Bronchial epithelial cell (primary cell): ENCODE results near the gene FAM171A1. TPM values are rescaled to one million over a fixed set of nuclear protein-coding genes. Genes with fewer than 3 reads are reported as not detected.

Experiments
- DNase-seq: peaks from one replicate; pipeline ENCODE4 v3.0.0-alpha.2; 2010; ENCODE audit warnings: low read depth
- FAIRE-seq: peaks from 2 replicates; lab custom pipeline; 2011; peaks lifted over from hg19 to GRCh38; lab: Jason Lieb, UNC
- H3K27me3 ChIP-seq: 2 replicates; pipeline ENCODE4 v1.5.1; 2011; ENCODE audit warnings: low read length; ENCODE audit not compliant: control insufficient read depth, insufficient read depth
- H3K36me3 ChIP-seq: 2 replicates; pipeline ENCODE4 v1.5.1; 2011; ENCODE audit warnings: low read length; ENCODE audit not compliant: control insufficient read depth, insufficient read depth
- H3K4me3 ChIP-seq: 2 replicates; pipeline ENCODE4 v1.5.1; 2011; ENCODE audit warnings: mild to moderate bottlenecking, low read depth, low read length, control low read depth
- total RNA-seq: library from RNA; depleted of rRNA; stranded (reverse); fragments of >200 nt; gene quantifications from 2 replicates; pipeline ENCODE4 v1.2.1, GENCODE V29; 2014
- TF ChIP-seq, protein P1 (sequence below): IDR thresholded peaks from 2 replicates; pipeline ENCODE4 v1.5.1; 2011; ENCODE audit warnings: mild to moderate bottlenecking, moderate library complexity, low read length, control low read depth, inconsistent platforms; ENCODE audit not compliant: insufficient read depth, severe bottlenecking

The FAM171A1 gene
- total RNA-seq, 1 donor from 2014 or later, result 2.6 TPM

- FAIRE-seq, result no peak
- DNase-seq, result peak; percentile 10
- no peaks in the 10 kb centered on the region for H3K27me3 ChIP-seq
- TF ChIP-seq, protein P1, sequence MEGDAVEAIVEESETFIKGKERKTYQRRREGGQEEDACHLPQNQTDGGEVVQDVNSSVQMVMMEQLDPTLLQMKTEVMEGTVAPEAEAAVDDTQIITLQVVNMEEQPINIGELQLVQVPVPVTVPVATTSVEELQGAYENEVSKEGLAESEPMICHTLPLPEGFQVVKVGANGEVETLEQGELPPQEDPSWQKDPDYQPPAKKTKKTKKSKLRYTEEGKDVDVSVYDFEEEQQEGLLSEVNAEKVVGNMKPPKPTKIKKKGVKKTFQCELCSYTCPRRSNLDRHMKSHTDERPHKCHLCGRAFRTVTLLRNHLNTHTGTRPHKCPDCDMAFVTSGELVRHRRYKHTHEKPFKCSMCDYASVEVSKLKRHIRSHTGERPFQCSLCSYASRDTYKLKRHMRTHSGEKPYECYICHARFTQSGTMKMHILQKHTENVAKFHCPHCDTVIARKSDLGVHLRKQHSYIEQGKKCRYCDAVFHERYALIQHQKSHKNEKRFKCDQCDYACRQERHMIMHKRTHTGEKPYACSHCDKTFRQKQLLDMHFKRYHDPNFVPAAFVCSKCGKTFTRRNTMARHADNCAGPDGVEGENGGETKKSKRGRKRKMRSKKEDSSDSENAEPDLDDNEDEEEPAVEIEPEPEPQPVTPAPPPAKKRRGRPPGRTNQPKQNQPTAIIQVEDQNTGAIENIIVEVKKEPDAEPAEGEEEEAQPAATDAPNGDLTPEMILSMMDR, result no peak
- H3K4me3 ChIP-seq, result peak overlapping the region; percentile 46
- H3K36me3 ChIP-seq, result no peaks in the 10 kb centered on the region
These were observed 1.6 kb downstream of the FAM171A1 start for GRCh38 chr10:15369256-15370211.

DNA sequence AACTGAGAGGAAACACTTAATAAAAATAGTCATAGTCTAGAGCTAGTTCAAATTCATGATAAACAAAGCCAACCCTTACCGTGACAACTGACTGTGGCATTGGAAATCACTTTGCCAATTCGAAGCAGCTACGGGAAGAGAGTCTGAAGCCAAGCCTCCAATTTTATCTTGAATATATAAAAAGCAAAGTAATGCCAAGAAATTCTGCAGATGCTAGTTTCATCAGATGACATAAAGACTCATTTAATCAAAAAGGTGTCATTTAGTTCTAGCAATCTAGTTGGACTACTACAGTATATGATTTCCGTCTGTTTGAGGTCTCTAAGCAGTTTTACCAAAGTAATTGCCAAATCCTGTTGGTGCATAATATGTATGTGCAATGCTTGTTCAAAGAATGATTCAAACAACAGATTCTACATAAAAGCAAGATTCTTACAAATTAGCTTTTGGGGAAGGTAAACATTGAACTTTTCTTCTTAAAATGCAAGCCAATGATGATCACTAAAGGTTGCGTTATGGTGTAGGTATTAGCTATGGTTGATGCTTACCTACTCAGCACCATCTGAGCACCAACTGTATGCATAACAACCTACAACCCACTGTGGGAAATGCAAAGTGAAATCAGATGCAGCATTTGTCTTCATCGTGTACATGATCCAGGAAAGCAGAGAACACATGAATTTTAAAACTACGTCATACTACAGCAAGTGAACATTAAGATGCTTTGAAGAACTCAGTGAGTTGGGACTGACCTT, 2.8 kb downstream of the FAM171A1 start:
- FAIRE-seq, result no peak
- TF ChIP-seq, protein P1, result no peak
- H3K27me3 ChIP-seq, result no peaks in the 10 kb centered on the region

GRCh38 chr10:15367296-15368085, 3.6 kb downstream of the FAM171A1 start:
- DNase-seq (no peak), FAIRE-seq (no peak)
- TF ChIP-seq, protein P1, result no peak
- Histone ChIP-seq H3K27me3 (no peaks in the 10 kb centered on the region), H3K36me3 (no peaks in the 10 kb centered on the region), H3K4me3 (no peak overlapping the region)

More for the DNA sequence above, 2.8 kb downstream of the FAM171A1 start:
- H3K4me3 ChIP-seq, result no peak overlapping the region
- H3K36me3 ChIP-seq, result no peaks in the 10 kb centered on the region
- DNase-seq, result no peak

DNA sequence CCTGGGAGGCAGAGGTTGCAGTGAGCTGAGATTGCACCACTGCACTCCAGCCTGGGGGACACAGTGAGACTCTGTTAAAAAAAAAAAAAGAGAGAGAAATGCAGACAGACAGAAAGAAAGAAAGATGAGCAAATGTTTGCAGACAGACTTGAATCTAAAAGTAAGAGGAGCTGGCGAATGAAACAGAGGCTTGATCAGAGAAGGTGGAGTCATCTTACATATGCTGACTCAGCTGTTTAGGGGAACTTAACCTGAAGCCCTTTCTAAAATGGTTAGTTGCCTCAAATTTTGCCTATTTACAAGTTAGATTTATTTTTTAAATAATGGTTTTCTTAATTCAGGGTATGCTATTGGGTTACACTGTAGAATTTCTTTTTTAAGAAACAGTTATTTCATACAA, 5.4 kb downstream of the FAM171A1 start:
- DNase-seq (no peak), FAIRE-seq (no peak)
- Histone ChIP-seq H3K27me3 (no peaks in the 10 kb centered on the region), H3K4me3 (no peak overlapping the region), H3K36me3 (no peaks in the 10 kb centered on the region)
- TF ChIP-seq, protein P1, result no peak

DNA sequence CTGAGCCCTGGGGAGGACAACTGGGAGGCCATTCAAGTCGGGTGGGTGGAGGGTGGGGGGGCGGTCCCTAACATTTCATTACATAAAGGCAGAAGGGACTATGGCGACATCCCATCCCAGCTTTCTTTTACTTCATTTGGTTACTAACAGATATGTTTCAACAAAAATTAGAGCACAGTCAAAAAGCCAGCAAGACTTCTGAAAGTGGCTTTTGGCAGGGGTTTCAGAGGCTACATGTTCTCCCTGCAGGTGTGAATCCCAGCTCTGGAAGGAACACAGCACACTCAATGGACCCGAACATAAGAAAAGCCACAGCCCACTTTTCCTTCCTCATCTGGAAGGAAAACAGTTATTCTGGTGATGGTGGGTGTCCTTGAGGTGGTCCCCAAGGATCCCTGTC, 7.1 kb downstream of the FAM171A1 start:
- no peak for FAIRE-seq
- H3K4me3 ChIP-seq, result no peak overlapping the region
- no peaks in the 10 kb centered on the region for H3K36me3 ChIP-seq
- no peaks in the 10 kb centered on the region for H3K27me3 ChIP-seq
- TF ChIP-seq, protein P1, result no peak
- no peak for DNase-seq
